RWPE1 (cell line): ENCODE results near the gene KCNQ5.

Experiments
- CTCF ChIA-PET: fragments of 350-600 bp; sonication (Branson Sonifier 250); formaldehyde crosslinking; extraction: SDS; loops from one replicate; lab custom pipeline; 2021; lab: Yijun Ruan, JAX
- POLR2A ChIA-PET: fragments of 400-600 bp; formaldehyde crosslinking; extraction: SDS; loops from one replicate; lab custom pipeline; 2020; ENCODE audit warnings: antibody characterized with exemption; ENCODE audit not compliant: low non-redundant PET; lab: Yijun Ruan, JAX
- DNase-seq: peaks from one replicate; pipeline ENCODE4 v3.0.0; 2012; ENCODE audit warnings: low spot score
- H3K27ac ChIP-seq: fragments of 450-650 bp; 2 replicates; pipeline ENCODE4 v1.5.1; 2017
- CTCF ChIP-seq: fragments of 450-650 bp; conservative IDR thresholded peaks from 2 replicates; pipeline ENCODE4 v1.5.1; 2017; ENCODE audit warnings: low read depth, mild to moderate bottlenecking

The KCNQ5 gene

GRCh38 chr6:73240730-73241129 is 618.9 kb downstream of the KCNQ5 start:
- ChIA-PET POLR2A (no interaction called here), CTCF (no interaction called here)
- no peak for DNase-seq
- no peak overlapping the region for H3K27ac ChIP-seq
- no peak for TF ChIP-seq CTCF

GRCh38 chr6:73242001-73242400 is 620.1 kb downstream of the KCNQ5 start:
- ChIA-PET POLR2A (no interaction called here), CTCF (no interaction called here)
- TF ChIP-seq CTCF, result no peak
- DNase-seq, result no peak
- no peak overlapping the region for H3K27ac ChIP-seq
